Measurements from ENCODE around the gene SETD3.

Gene SETD3

DNA sequence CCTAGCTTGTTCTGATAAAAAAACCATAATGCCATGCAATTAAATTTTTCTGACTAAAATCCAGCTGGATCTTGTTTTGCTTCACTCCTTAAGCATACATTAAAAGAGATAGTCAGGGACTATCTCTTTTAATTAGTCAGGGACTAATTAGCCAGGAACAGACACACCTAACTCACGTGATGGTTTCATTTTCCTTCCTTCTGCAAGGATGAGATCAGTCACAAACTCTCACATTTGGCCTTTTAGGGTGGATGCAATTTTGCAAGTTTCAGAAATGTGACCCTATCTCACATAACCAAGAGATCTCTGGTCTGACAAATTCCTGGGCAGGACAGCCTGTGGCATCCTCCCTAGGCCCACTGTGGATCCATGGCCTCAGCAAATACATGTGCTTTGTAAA, 62.4 kb downstream of the SETD3 start:
- DNase-seq: no peak

DNA sequence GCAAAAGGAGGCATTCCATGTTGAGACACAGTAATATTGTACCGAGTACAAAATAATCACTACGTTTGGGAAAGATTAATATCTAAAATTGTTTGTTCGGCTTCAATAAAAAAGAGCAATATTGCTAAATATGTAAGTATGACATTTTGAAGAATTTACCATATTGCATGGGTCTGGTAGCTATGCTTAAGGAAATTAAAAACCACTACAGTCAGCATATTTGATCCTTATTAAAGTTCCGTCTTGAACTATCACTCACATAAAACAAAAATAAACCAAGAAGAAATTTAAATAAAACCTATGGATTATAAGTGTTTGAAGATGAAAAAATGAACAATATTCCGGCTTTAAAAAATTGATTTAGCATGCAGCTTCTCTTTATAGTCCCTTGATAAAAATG, 63.8 kb downstream of the SETD3 start:
- no peak for DNase-seq

DNA sequence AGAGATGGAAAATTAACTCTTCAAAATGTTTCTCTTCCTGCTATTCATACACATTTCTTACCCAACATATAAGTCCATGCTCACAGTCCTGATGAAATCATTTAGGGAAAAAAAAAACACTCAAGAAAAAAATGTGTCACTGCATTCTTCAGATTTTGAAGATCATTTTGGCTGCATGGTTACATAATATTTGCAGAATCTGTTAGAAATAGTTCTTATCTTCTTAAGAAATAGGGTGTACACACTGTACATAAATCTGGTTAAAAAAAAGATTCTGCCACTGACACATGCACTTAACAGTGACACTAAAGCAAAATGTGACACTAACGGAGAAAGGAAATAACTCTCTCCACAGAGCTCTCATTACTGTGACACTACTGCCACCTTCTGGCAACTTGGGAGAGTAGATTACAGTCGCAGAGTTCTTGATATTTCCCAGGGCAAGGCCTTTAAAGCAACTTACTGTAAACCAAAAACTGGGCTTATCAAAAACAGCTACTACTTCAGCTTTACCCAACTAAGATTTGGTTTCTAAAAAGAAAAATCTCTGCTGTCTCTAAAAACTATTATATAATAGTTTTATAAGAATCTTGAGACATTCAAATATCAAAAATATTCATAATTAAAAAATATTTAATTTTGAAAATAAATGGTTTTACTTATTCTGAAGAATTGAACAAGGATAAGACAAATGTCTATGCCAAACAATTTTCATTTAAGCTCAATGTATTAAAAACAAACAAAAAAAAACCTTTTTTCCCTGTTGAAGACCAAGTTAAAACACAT, 65.0 kb downstream of the SETD3 start:
- peak; percentile 98 for DNase-seq

GRCh38 chr14:99413911-99414310, 66.7 kb downstream of the SETD3 start:
- no peak for DNase-seq

- DNase-seq: no peak
Observed at GRCh38 chr14:99413172-99413571, 67.5 kb downstream of the SETD3 start.

GRCh38 chr14:99412117-99413061, 68.3 kb downstream of the SETD3 start:
- DNase-seq: no peak

- DNase-seq: no peak
Observed at GRCh38 chr14:99410019-99410418, 70.6 kb downstream of the SETD3 start.

DNA sequence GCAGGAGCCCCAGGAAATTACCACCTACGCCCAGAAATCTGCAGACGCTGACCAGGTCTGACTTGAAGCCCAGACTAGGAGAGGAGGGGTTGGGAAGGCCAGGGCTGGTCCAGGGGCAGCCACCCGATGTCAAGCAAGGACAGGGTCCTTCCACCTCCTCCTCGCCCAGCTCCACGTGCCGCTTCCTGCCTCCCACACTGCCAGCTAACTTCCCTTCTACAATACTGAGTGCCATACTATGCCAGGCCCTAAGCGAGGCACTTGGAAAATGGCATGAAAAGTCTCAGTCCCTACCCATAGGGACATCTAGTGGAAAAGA, 71.7 kb downstream of the SETD3 start:
- no peak for DNase-seq

GRCh38 chr14:99408286-99408970, 72.2 kb downstream of the SETD3 start:
- DNase-seq: no peak

- DNase-seq: no peak
Observed at GRCh38 chr14:99407416-99407815, 73.2 kb downstream of the SETD3 start.

DNA sequence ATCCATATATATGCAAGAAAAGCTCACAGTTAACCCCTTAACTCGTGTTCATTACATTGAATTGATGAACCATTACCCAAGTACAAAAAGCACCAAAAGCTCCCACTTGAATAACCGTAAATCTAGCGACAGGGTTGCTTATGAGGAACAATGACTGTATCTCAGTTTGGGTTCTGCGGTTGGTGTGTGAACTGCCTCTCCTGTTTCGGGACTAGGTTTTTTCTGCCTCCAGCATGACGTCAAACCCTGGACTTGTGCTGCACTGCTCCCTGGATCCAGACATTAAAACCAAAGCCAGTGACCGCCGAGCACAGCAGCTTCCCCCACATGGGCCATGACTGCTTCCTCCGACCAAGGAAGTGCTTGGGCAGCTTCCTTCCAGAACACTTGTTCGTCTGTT, 77.7 kb downstream of the SETD3 start:
- DNase-seq: no peak

DNA sequence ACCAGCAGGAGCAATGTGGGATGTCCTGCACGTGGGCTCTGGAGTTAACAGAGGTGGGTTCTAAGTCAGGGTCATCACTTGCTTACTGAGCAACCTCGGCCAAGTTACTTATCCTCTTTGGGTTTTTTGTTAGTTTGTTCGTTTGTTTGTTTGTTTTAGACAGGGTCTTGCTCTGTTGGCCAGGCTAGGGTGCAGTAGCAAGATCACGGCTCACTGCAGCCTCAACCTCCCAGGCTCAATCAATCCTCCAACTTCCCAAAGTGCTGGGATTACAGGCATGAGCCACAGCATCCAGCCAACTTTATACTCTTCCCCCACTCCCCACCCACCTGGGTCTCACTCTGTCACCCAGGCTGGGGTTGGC, 78.4 kb downstream of the SETD3 start:
- DNase-seq: no peak

DNA sequence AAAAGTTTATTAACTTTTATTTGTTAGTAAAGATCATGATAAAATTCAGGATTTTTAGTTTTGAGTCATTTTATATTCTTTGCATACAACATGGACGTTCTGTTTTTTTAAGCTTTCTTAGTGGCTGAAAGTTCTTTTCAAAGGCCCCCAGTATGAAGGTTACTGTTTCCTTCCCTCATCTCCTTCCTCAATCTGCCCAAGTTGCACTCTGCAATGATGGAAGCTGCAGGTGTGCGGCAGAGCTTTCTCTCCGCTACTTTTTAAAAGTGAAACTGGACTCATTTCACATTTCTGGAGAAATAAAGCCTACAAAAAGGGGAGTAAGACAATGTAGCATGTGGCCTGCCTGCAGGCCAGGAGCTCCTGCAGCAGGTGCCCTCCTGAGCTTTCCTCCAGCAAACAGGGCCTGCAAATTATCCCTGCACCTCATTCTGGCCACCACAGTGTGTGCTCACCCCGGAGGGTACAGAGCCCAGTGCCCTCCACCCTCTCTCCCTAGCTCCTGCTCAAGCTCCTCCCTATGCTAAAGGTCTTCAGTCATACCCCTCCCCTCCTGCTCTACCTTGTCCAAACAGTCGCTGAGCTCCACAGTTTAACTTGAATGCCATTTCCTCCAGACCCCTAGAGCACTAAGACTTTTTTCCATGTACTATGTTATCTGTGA, 78.9 kb downstream of the SETD3 start:
- no peak for DNase-seq

GRCh38 chr14:99401211-99401610, 79.4 kb downstream of the SETD3 start:
- no peak for DNase-seq

- no peak for DNase-seq
Observed at GRCh38 chr14:99397698-99398097, 83.0 kb downstream of the SETD3 start.

- peak; percentile 52 for DNase-seq
Observed at GRCh38 chr14:99395909-99396530, 84.6 kb downstream of the SETD3 start.

DNA sequence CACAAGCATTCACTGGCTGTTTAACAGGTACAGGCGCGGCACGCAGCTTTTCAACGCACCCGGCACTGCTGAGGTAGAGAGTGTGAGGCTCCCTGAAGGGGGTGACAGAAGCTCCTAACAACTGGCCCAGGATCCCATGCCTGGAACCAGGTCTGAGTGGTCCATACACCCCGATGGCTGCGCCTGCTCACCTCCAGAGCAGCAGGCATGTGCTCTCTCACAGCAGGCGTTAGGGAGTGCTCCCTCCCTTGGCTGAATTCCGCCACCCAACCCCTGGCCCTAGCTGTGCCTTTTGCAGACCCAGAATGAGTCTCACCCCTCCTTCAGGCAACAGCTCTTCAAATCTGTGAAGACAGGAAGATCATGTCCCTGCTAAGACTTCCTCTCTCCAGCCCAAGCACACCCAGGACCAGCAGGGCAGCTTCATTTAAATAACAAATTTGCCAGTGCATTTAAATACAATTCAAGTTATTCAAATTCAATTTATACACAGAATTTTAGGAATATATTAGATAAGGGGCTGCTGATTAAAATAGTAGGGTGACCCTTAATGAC, 86.0 kb downstream of the SETD3 start:
- no peak for DNase-seq

DNA sequence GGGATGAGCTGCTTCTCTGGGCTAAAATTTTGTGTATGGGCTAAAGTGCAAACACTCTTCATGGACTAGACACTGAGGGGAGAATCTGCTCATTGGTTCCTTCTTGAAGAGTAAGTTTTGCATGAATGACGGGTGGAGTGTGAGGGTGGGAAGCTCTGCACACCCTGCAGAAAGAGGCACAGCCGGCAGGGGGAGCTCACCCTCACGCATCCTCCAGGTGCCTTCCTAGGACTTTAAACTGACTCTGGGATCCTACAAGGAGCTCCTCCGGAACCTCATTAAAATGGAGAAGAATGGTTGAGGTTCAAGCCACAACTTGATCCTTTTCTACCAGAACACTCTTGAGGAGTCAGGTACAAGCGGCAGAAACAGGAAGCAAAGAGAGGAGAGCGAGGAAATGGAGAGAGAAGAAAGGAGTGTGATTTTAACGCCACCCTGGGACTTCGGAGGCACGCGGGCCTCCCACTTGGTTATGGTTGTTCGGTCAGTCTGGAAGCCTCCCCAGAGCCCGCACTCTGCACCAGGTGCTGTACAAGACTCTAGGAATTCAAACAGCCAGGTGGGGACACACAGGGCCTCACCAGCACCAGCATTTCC, 87.5 kb downstream of the SETD3 start:
- peak; percentile 55 for DNase-seq

- DNase-seq: no peak
Observed at GRCh38 chr14:99391671-99392070, 89.0 kb downstream of the SETD3 start.

DNA sequence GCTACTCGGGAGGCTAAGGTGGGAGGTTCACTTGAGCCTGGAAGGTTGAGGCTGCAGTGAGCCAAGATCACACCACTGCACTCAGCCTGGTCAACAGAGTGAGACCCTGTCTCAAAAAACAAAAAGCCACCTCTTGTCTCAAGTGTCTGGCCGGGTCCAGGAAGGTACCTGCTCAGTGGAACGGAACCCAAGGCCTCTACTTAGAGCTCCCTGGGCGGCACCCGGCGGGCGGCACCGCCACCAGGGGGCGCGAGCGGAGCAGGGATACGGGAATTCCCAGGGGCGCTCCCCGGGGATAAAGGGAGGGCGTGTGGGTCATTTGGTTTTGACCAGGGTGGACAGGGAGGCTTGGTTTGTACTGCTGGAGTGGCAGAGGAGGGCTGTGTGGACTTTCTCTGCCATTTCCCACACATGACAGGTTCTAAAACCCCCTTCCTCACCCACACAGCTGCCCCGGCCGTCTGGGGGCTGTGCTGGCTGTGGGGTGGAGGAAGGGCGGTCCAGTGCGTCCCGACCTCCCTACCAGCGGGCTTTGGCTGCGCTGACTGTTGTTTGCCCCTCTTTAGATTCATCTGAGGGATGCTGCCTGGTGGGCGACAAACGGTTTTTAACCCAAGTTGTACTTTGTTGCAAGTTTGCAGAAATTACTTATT, 91.4 kb downstream of the SETD3 start:
- DNase-seq: peak; percentile 28

GRCh38 chr14:99388286-99388685, 92.4 kb downstream of the SETD3 start:
- no peak for DNase-seq
